ENCODE data around the gene RFX2.
A peak's percentile ranks its signal among the peaks of the same experiment; 100 is the strongest.
"Not testable (repeated sequence)": the region's sequence is repeated elsewhere in the genome, so short reads cannot be mapped to it uniquely, and the experiment has no call there.

RFX2 gene

DNA sequence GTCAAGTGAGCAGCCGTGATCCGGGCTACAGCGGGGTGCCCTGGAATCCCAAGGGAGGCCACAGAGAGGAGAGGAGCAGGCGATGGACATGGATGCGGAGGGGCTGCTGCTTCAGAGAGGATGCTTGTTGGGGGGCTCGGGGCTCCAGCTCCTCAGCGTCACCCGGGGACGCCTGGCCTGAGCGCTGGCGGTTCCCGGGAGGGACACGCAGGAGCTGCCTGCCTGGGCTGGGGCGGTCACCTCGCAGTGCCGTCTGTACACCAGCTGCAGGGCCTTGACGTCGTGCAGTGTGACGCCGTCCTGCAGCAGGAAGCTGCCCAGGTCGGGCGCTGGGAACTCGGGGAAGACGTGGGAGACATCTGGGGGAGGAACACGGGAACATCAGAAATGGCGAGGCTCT is 102.4 kb downstream of the RFX2 start:
- DNase-seq = no peak

DNA sequence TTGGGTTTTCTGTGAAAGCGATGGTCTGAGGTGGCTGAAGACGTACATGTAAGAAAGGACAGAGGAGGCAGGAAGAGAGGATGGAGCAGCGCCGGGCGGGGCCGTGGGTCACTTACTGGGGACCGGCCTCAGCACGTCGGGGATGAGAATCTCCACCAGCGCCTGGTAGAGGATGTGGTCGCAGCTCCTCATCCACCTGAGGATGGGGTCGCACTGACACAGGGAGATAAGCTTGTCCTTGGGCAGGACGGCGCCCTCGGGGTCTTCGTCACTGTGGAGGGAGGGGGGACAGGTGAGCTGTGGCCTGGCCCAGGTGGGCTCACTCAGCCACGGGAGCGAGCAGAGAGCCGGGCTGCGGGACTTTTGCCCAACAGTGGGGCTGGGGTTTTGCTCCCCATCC is 103.4 kb downstream of the RFX2 start:
- DNase-seq = no peak

DNA sequence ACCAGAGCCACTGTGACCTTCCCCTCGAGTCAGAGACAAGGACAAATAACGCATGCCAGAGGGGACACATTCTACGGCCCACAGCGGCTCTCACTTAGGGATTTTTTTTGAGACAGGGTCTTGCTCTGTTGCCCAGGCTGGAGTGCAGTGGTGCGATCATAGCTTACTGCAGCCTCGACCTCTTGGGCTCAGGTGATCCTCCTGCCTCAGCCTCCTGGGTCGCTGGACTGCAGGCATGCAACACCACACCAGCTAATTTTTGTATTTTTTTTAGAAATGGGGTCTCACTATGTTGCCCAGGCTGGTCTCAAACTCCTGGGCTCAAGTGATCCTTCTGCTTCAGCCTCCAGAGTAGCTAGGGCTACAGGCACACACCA is 104.2 kb downstream of the RFX2 start:
- DNase-seq = not testable (repeated sequence)

DNA sequence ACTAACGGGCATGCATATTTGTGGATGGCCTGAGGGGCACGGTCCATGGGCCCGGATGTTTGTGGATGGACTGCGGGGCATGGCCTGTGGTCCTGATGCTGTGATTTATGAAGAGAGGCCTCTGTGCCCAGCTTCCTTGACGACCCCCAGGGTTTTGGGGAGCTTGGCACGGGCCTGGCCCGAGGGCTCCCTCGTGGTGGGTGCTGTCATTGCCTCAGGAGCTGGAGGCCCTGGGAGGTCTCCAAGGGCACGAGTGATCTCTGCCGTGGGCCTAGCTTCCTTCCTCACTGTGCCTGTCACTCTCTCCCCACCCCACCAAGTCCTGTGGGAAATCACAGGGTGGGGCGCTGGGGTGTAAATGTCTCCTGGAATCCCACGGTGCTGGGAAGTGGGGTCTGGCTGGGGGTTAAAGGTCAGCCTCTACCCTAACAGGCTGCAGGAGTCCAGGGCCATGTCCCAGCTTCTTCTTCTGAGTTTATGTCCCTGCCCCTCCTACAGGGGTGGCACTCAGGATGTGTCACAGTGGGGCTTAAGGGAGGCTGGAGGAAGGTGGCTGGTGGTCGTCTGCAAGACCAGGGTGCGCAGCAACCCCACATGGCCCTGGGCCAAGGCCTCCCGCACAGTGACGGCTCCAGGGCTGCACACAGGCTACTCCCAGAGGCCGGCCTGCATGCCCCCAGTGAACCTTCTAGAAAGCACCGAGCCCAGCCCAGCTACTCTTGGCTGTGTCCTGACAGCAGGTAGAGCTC is 104.8 kb downstream of the RFX2 start:
- DNase-seq = no peak

DNA sequence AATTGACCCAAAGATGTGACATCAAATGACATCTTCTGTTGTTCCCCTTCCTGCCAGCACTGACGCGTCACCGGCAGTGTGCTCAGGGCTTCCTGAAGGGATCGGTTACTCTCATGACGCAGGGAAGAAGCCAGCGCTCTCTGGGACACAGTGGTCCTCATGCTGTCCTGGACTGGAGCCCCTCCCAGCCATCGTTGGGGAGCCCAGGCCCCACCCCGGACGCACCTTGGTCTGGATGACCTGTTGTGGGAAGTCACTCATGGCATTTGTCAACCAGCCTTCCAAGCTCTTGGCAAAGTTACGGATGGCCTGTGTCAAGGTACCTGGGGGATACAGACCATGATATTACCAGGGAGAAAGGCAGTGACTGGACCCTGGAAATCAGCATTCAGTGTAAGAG is 106.3 kb downstream of the RFX2 start:
- DNase-seq = no peak

DNA sequence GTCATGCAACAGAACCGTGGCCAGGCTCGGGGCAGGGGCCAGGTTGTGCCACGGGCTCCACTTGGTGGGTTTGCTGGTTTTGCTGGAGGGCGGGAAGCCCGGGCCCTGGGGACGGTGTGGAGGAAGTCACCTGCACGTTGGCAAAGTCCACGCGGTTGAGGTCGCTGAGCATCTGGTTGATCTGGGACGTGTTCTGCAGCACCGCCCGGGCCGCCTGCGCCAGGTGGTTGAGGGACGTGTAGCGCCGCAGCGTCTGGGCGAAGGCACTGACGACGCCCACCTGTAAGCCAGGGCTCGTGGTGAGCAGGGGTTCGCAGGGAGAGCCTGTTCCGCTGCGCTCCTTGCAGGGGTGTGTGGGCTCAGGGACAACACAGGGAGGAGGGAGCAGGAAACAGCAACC is 107.7 kb downstream of the RFX2 start:
- no peak for DNase-seq

DNA sequence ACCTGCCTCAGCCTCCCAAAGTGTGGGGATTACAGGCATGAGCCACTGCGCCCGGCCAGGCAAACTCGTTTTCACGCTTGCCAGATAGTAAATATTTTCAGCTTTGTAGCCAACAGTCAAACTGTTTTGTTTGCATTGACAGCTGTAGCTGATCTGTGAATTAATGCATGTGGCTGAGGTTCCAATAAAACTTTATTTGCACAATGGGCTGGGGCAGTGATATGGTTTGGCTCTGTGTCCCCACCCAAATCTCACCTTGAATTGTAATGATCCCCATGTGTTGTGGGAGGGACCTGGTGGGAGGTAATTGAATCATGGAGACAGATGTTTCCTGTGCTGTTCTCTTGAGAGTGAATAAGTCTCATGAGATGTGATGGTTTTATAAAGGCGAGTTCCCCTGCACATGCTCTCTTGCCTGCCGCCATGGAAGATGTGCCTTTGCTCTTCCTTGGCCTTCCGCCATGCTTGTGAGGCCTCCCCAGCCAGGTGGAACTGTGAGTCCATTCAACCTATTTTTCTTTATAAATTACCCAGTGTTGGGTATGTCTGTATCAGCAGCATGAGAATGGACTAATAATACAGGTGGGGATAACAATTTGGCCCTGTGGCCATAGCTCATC is 110.0 kb downstream of the RFX2 start:
- no peak for DNase-seq

DNA sequence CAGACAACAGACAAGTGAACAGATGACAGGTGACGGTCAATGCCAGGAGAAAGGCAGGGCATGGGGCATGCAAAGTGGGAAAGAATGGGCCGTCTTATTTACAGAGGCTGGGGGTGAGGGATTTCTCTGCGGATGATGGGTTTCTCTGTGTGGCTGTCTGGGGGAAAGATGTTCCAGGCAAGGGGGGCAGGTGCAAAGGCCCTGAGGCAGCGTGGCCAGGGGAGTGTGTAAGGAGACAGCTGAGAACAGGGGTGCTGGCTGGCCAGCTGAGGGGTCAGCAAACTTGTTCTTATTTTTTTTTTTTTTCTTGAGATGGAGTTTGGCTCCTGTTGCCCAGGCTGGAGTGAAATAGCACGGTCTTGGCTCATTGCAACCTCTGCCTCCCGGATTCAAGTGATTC is 110.6 kb downstream of the RFX2 start:
- DNase-seq = no peak

DNA sequence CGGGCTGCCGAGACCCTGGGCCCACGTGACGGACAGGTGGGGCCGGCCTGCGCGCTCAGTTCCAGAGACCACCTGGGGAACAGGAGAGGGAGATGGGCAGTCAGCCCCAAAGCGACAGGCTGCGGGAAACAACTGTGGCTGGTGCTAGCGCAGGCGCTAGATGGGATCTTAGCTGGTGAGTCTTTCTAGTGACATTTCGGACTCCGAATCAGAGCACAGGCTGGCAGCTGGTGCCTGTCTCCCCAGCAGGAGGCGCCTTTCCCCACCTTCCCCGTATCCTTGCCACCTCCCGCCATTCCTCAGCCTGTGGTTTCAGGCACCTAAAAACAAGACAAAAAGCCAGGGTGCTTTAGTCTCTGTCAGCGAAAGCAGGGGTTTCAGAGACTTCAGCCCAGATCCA is 112.9 kb downstream of the RFX2 start:
- DNase-seq = no peak

DNA sequence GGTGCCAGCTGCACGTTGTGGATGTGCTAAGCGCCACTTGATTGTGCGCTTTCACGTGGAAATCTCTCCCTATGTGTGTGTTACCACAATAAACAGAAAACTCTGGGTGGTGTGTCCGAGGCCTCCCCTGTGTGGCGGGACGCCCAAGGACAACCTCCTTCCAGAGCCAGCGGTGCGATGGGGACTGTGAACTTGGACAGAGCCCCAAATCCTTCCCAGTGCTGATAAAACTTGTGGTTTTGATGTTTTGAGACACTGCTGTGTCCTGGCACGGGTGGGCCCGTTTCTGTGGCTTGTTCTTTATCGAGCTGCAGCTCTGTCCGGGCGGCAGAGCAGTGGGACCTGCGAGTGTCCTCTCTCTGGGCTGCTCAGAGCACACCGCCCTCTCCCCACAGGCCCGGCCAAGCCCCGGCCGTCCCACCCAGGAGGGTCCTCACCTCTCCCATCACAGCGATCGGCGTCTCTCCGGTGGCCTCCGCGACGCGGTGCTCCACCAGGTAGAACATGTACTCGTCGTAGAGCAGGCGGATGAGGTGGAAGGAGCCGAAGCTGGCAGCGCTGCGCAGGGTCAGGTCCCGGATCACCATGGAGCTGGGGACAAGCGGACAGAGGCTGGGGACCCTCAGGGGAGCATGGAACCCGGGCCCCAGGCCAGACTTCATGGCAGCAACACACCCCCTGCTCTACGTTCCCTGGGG is 113.5 kb downstream of the RFX2 start:
- DNase-seq = no peak

DNA sequence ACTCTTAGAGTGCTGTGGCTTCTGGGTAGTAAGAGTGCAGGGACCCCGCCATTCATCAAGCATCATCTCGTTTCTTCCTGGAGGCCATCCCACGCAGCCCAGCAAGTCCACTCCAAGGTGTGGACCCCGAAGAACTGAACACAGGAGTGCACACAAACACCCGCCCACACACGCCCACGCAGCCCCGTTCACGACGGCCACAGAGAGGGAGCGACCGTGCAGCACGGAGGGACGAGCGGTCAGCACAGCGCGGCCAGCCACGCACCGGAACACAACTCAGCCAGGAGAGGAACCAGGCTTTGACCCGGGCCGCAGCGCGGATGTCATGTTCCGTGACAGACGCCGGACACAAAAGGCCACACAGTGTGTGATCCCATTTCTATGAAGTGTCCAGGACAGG is 114.2 kb downstream of the RFX2 start:
- no peak for DNase-seq

DNA sequence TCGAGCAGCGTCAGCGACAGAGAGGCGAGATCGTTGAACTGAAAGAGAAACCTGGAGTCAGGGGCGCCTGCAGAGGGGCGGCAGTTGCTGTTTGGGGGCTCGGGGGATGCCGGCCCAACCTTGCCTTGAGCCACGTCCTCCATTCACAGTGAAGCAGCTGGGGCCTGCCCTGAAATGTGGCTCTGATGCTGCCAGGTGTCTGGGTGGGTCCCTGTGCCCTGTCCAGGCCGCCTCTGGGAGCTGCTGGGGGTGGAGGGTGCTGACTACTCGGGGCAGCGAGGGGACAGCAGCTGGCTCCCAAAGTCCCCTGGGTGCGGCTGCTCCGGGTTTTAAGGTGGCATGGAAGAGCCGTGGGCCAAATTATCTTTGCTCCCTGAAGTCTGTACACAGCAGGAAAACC is 114.7 kb downstream of the RFX2 start:
- no peak for DNase-seq

DNA sequence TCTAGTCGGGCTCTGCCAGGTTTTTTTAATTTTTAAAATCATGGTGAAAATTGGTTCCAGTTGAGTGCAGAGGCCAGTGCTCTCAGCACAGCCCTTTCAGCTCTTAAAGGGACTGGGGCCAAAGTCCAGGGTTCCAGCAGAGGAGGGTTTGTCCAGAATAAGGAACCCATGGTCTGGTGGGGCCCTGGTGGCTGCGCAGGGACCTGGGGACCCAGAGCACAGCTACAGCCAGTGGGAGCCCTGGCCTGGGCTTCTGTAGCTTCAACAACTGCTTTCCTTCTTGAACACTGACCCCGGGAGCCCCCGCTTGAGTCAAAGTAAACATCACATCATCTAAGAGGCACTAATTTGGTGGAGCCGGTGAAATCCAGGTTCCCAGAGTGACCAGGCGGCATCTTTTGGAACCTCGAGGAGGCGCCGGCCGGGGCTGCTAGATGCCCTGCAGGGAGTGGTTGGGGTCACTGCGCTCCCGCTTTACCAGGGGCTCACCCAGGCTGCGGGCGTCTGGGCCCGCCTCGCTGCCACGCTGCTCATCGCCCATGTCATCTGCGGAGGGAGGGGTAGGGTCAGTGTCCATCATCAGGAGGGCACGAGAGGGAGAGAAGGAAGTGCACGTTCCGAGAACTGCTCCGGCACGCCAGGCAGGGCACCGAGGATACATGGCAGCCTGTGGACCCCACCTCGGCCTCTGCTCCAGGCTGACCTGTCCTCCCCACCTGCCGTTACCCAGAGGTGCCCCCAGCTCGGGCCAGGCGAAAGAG is 115.7 kb downstream of the RFX2 start:
- DNase-seq = no peak

DNA sequence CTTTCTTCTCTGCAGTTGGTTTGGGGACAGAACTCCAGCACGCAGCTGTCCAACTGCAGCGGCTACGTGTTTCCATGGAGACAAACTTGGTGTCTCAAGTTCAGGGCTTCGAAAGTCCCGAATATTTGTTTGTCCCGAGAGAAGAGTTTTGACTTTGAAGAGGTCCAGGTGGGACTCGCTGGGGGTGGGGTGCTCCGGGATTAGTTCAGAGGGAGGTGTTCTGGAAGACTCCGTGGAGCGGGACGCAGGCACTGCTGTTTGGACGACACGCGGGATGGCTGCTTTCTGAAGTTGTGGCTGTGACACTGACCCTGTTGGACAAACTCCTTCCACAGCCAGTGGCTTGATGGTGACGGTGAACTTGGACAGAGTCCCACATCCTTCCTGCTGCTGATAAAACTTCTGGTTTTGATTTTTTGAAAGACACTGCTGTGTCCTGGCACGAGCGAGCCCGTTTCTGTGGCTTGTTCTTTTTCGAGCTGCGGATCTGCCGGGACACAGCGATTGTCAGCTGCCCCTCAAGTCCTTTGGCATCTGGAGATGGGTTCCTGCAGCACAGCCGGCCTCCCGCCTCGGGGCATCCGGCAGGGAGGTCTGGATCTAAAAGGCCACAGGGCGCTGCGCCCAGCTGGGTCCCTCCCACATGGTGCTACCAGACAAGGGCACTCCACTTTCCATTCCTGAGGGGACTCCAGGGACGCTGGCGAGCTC is 116.5 kb downstream of the RFX2 start:
- DNase-seq = peak; percentile 22

DNA sequence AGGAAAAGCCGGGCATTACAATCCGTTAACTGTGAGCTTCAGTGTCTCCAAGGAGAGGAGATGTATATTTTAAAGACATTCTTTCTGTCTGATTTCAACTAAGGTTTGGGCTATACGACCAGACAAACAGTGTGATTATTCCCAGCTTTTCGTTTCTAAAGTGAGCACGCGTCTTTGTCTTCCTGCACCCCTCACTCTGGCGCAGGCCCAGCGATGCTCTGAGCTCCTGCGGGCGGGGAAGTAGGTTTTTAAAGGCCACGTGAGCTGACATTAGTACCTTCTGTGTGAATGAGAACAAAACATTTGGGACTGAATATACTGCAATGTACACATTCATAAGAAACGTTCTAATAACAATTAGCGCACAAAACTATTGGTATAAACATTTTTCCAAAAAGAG is 117.1 kb downstream of the RFX2 start:
- no peak for DNase-seq

DNA sequence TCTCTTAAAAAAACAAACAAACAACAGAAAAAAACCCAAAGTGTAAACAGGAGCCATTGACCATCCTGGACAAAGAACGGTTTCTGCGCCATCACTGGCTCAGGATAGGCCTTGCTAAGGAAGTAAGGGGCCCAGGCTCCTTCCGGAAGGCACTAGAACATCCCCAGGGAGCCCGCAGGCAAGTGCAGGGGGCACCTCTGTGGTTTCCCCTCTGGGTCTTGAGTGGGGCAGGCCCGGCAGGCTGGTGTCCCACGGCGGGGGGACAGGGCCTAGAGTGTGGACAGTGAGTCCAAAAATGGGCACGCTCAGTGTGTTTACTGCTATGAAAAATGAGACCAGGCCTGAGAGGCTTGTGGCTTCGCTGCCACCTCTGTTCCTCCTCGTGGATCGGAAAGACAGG is 117.5 kb downstream of the RFX2 start:
- no peak for DNase-seq

DNA sequence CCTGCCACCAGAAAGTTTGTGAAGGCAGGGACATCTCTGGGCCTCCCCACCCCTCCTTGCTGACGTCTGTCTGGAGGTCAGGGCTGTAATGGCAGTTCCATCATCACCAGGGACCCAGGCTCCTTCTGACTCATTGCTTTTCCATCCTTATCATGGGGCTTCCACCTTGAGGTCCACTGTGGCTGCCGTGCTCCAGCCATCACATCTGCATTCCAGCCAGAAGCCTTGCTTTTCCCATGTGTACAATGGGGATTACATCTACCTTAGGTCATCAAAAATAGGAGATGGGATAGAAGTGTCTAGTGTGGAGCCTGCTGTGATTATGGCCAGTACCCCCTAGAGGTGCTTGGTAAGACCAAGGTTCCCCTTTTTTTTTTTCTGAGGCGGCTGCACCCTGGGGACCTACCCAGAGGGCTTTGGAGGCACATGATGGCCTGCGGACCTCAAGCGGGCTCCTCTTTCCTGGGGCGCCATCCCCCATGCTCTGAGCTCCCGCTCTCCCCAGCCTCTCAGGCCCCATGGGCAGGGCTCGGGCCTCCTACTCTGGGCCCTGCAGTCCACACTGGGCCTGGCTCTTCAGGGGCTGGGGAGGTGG is 119.0 kb downstream of the RFX2 start:
- DNase-seq = no peak

DNA sequence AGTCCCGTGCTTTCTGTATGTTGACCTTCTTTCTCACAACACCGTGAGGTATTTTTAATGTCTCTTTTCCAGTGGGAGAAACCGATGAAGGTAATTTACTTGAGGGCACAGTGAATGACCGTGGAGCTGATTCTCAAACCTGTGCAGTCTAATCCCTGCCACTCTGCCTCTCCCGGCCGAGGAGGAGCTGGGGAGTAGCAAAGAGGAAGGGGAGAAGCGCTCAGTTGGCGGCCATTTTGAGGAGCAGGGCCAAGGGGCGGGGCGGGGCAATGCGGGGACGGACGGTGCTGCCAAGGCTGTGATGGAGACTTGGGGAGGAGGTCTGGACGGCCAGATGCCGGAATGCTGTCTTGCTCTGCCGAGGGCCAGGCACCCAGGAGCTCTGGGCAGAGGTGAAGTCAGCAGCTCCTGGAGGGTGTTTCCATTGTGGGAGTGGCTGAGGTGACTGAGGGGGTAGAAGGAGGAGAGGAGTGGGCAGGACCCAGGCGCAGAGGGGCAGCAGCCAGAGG is 120.0 kb downstream of the RFX2 start:
- DNase-seq = no peak

DNA sequence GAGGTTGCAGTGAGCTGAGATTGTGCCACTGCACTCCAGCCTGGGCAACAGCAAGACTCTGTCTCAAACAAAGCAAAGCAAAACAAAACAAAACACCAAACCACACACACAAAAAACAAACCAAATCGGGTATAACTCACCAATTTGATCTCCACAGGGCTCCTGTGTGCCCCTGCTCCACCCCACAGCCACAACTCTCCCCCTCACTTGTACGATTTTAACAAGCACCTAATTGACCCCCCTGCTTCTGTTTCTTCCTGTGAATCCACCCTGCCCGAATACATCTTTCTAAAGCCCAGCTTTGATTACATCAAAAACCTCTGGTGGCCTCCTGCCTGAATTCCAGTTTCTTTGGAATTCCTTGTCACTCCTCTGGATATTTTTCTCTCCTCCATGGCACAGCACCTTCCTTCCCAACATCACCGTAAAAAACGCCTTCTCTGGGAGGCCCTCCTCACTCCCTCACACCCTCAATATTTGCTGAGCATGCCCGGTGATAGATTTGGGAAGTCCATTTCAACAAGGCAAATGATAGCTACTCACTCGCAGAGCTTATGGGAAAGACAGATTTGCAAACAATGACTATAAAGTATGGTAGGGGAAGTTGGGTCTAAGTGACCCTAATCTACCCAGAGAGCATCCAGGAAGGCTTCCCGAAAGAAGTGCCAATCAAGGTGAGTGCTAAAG is 120.8 kb downstream of the RFX2 start:
- no peak for DNase-seq

DNA sequence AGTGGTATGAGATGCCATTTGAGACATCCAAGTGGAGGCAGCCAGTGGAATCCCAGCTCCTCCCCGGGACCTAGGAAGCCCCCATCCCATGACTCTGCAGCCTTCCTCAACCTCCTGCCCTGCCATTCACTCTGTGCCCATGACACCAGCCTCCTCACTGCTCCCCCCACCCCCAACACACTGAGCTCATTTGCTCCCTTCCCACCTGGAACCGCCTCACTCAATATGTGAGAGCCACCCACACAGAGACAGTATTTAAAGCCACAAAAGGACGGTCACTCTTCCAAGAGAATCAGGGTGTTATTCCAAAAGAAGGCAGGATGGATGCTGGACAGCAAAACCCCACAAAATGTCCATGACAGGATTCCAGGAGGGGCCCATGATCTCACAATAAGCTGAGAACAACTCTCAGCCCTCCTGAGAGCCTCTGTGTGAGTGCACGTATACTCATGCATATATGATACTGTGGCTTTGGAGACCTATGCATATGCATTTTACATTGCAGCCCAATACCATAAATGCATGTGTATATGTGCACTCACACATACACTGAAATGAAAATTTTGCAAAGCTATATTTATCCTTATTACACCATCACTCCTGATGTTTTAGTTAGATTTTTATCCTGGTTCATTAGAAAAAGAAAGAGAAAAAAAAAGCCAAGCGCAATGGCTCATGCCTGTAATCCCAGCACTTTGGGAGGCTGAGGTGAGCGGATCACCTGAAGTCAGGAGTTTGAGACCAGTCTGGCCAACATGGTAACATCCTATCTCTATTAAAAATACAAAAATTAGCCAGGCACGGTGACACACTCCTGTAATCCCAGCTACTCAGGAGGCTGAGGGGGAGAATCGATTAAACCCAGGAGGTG is 121.5 kb downstream of the RFX2 start:
- no peak for DNase-seq

Data from RPMI8226 (cell line).